NCI-H526 treated with DMSO at 0.1 percent for 48 hours (cell line): Measurements from ENCODE around the gene MIEN1.
A peak's percentile ranks its signal among the peaks of the same experiment; 100 is the strongest.
"Not testable (repeated sequence)": the region's sequence is repeated elsewhere in the genome, so short reads cannot be mapped to it uniquely, and the experiment has no call there.

Experiments
- DNase-seq: peaks from one replicate; lab custom pipeline; 2025; lab: John Stamatoyannopoulos, UW

The MIEN1 gene

GRCh38 chr17:39739885-39740356 lies 9.6 kb upstream of the MIEN1 start:
- no peak for DNase-seq

- DNase-seq = peak; percentile 55
Measured at GRCh38 chr17:39738983-39739884, 8.9 kb upstream of the MIEN1 start.

- DNase-seq = peak; percentile 19
Measured at GRCh38 chr17:39738568-39738901, 8.2 kb upstream of the MIEN1 start.

- peak; percentile 46 for DNase-seq
Measured at GRCh38 chr17:39737760-39738567, 7.6 kb upstream of the MIEN1 start, which contains the start of gene GRB7. GRB7 (plus strand) TSS chr17:39737938; CDS start chr17:39742302, 4,364 bp downstream.

GRCh38 chr17:39737206-39737759 lies 7.0 kb upstream of the MIEN1 start:
- DNase-seq = no peak

- no peak for DNase-seq
Measured at GRCh38 chr17:39736319-39737165, 6.2 kb upstream of the MIEN1 start.

- no peak for DNase-seq
Measured at GRCh38 chr17:39735882-39736281, 5.5 kb upstream of the MIEN1 start.

GRCh38 chr17:39732586-39732985 lies 2.3 kb upstream of the MIEN1 start:
- no peak for DNase-seq

- DNase-seq = no peak
Measured at GRCh38 chr17:39729280-39729851, 966 bp downstream of the MIEN1 start.

GRCh38 chr17:39727556-39727955 lies 2.8 kb downstream of the MIEN1 start:
- DNase-seq = no peak

GRCh38 chr17:39726617-39727016 lies 3.7 kb downstream of the MIEN1 start:
- no peak for DNase-seq

- not testable (repeated sequence) for DNase-seq
Measured at GRCh38 chr17:39725923-39726322, 4.4 kb downstream of the MIEN1 start.

- DNase-seq = no peak
Measured at GRCh38 chr17:39724731-39725130, 5.6 kb downstream of the MIEN1 start.

GRCh38 chr17:39722965-39723848 lies 7.1 kb downstream of the MIEN1 start:
- DNase-seq = no peak

GRCh38 chr17:39722104-39722503 lies 8.2 kb downstream of the MIEN1 start:
- DNase-seq = no peak

GRCh38 chr17:39719563-39720355 lies 10.6 kb downstream of the MIEN1 start:
- no peak for DNase-seq

GRCh38 chr17:39717660-39718059 lies 12.7 kb downstream of the MIEN1 start:
- no peak for DNase-seq

GRCh38 chr17:39716879-39717536 lies 13.3 kb downstream of the MIEN1 start:
- no peak for DNase-seq
